Panc1 (cell line): ENCODE data around the gene NKD1. TPM values are rescaled to one million over a fixed set of nuclear protein-coding genes. Genes with fewer than 3 reads are reported as not detected.

Source experiments
- ATAC-seq: fragments of 200-7000 bp; cut with Tn5 transposase; 2 replicates; pipeline ENCODE4 v1.9.1; 2020; ENCODE audit warnings: mild to moderate bottlenecking, moderate library complexity
- BruUV-seq: library from RNA; stranded (reverse); fragments of 400-500 nt; replicated peaks from 2 replicates; lab custom pipeline; 2021; lab: Mats Ljungman, UMichigan
- CTCF ChIA-PET: fragments of 300-600 bp; sonication (Branson Sonifier 250); formaldehyde crosslinking; loops from one replicate; lab custom pipeline; 2022; ENCODE audit warnings: antibody characterized with exemption; lab: Charles Lee
- POLR2A ChIA-PET: fragments of 300-600 bp; sonication (Branson Sonifier 250); formaldehyde crosslinking; loops from one replicate; lab custom pipeline; 2022; ENCODE audit warnings: antibody characterized with exemption; lab: Charles Lee
- DNase-seq: peaks from one replicate; pipeline ENCODE4 v3.0.0-alpha.2; 2010; ENCODE audit warnings: low read depth, low spot score
- H3K27ac ChIP-seq: 2 replicates; pipeline ENCODE4 v1.5.1; 2011; ENCODE audit warnings: mild to moderate bottlenecking, low read length, inconsistent platforms
- H3K27me3 ChIP-seq: fragments of 200-500 bp; sonication (Bioruptor generic); 2 replicates; pipeline ENCODE4 v1.6.0; 2014; ENCODE audit warnings: low read length, inconsistent platforms; ENCODE audit not compliant: control insufficient read depth, insufficient read depth
- H3K36me3 ChIP-seq: fragments of 200-500 bp; sonication (Bioruptor generic); 2 replicates; pipeline ENCODE4 v1.5.1; 2014; ENCODE audit warnings: inconsistent platforms, mild to moderate bottlenecking, low read length, moderate library complexity; ENCODE audit not compliant: control insufficient read depth, insufficient read depth
- H3K4me1 ChIP-seq: 2 replicates; pipeline ENCODE4 v1.5.1; 2011; ENCODE audit warnings: inconsistent platforms, mild to moderate bottlenecking, low read length, moderate library complexity; ENCODE audit not compliant: control insufficient read depth, insufficient read depth
- H3K4me3 ChIP-seq, 2 experiments: 2 replicates each; pipeline ENCODE4 v1.5.1; 2011 to 2012; ENCODE audit warnings: low read depth in 2 of 2, low read length in 2 of 2, mild to moderate bottlenecking in 2 of 2, inconsistent platforms in 1 of 2, moderate library complexity in 1 of 2
- H3K9me3 ChIP-seq: fragments of 200-500 bp; sonication (Bioruptor generic); 2 replicates; pipeline ENCODE4 v1.5.1; 2014; ENCODE audit warnings: low read depth, mild to moderate bottlenecking, inconsistent platforms, low read length, moderate library complexity; ENCODE audit not compliant: control insufficient read depth, insufficient read depth
- POLR2AphosphoS5 ChIP-seq: IDR thresholded peaks from 2 replicates; pipeline ENCODE4 v1.6.1; 2012; ENCODE audit warnings: mild to moderate bottlenecking, low read depth, low read length, moderate library complexity
- REST ChIP-seq, 2 experiments: IDR thresholded peaks; 2 replicates each; pipeline ENCODE4 v1.6.1; 2011 to 2012; ENCODE audit warnings: low read depth in 2 of 2, control low read depth in 1 of 2, low read length in 1 of 2, mild to moderate bottlenecking in 1 of 2, moderate library complexity in 1 of 2; ENCODE audit not compliant: insufficient read depth in 1 of 2
- SIN3A ChIP-seq: IDR thresholded peaks from 2 replicates; pipeline ENCODE4 v1.6.1; 2012; ENCODE audit warnings: low read depth, mild to moderate bottlenecking, low read length, moderate library complexity, borderline replicate concordance; ENCODE audit not compliant: insufficient read depth
- TCF7L2 ChIP-seq: IDR thresholded peaks from 2 replicates; pipeline ENCODE4 v1.6.1; 2011; ENCODE audit warnings: mild to moderate bottlenecking, low read depth, low read length, inconsistent platforms
- in situ Hi-C: cut with HindIII; loops from 2 replicates; pipeline ENCODE4 v1.10.0; 2016; ENCODE audit warnings: low sequenced_read_pairs, low pct_unique_long_range_greater_than_20kb
- intact Hi-C: fragments of 100-400 bp; cut with micrococcal nuclease; formaldehyde crosslinking; loops from one replicate; pipeline ENCODE4 v1.10.0; 2022; ENCODE audit not compliant: unreplicated experiment
- total RNA-seq: library from RNA; stranded (reverse); gene quantifications from one replicate; pipeline ENCODE4 v1.2.1, GENCODE V29; 2021; ENCODE audit not compliant: unreplicated experiment
- TF ChIP-seq, protein P1 (sequence below): fragments of 450-650 bp; IDR thresholded peaks from 2 replicates; pipeline ENCODE4 v1.5.1; 2017; ENCODE audit warnings: mild to moderate bottlenecking

NKD1 gene
- total RNA-seq, 1 experiment from 2014 or later, result 0.18 TPM

DNA sequence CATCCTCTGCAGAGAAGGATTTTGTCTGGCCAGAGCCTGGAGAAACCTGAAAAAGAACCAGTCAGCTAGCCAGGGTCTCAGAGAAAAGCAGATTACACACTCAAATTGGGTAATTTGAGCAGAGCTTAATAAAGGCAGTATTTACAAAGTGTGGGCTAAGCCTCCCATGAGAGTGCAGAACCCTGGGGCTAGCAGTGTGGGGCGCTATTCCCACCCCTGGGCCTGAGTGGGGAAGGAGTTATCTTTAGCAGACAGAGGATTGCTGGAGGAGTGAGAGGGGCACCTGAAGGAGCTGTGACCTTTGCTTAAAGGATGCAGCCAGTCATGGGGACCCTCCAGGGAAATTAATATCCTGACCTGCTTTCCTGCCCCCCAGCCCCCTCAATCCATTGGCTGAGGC, 86.8 kb downstream of the NKD1 start:
- Histone ChIP-seq H3K9me3 (no peaks in the 10 kb centered on the region), H3K36me3 (no peaks in the 10 kb centered on the region), H3K27me3 (no peaks in the 10 kb centered on the region), H3K4me1 (no peaks in the 10 kb centered on the region), H3K27ac (no peak overlapping the region), H3K4me3 (no peak overlapping the region)
- BruUV-seq, result no TSS peak
- ATAC-seq (no peak), DNase-seq (no peak)
- POLR2A ChIA-PET, result no interaction called here
- intact Hi-C loops, result no loop called here
- in situ Hi-C loops, result no loop called here
- CTCF ChIA-PET, result no interaction called here
- no peak for TF ChIP-seq REST (IDR thresholded peaks at IDR 0.05; ENCODE audit: insufficient read depth in 1 of 2, low read depth in 2 of 2, low read length in 1 of 2)
- TF ChIP-seq SIN3A, result no peak
- TF ChIP-seq POLR2AphosphoS5, result no peak
- TF ChIP-seq, protein P1, sequence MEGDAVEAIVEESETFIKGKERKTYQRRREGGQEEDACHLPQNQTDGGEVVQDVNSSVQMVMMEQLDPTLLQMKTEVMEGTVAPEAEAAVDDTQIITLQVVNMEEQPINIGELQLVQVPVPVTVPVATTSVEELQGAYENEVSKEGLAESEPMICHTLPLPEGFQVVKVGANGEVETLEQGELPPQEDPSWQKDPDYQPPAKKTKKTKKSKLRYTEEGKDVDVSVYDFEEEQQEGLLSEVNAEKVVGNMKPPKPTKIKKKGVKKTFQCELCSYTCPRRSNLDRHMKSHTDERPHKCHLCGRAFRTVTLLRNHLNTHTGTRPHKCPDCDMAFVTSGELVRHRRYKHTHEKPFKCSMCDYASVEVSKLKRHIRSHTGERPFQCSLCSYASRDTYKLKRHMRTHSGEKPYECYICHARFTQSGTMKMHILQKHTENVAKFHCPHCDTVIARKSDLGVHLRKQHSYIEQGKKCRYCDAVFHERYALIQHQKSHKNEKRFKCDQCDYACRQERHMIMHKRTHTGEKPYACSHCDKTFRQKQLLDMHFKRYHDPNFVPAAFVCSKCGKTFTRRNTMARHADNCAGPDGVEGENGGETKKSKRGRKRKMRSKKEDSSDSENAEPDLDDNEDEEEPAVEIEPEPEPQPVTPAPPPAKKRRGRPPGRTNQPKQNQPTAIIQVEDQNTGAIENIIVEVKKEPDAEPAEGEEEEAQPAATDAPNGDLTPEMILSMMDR, result no peak
- no peak for TF ChIP-seq TCF7L2

DNA sequence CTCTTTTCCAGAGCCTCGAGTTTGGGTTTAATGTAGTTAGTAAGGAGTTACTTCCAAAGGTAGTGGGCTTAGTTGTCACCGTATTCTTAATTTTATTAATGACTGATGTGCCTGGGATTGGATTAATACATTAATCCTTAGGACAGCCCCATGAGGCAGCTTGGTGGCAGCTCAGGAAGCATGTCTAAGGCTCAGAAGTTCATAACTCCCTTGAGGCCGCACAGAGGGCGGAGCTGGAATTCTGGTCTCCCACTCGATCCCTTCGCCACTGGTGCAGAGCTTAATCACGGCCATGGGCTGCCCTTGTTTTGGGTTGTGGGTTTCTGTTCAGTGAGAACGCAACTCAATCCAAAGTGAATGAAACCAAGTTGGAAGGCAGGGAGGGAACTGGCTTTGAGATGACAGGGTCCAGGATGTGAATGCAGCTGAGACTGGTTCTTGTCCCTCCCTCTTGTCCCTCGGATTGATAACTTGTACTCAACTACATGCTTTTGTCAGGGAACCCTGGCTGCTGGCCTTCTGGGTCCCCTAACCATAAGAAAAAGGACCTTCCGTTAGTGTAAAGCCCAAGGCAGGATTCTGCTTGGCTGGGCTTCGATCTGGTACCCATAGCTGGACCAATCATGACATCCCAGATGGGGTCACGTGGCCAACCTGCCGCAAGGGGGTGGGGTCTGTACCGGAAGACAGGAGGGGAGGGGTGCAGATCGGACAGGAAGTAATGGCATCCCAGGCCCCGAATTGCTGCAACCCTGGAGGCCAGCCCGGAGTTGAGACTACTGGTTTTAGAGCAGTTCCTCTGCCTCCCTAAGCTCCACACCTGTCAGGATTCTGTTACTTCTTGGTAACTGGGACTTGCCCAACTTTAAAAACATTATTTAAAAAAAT, 87.6 kb downstream of the NKD1 start:
- Histone ChIP-seq H3K27me3 (no peaks in the 10 kb centered on the region), H3K4me3 (no peak overlapping the region), H3K27ac (no peak overlapping the region), H3K4me1 (no peaks in the 10 kb centered on the region), H3K36me3 (no peaks in the 10 kb centered on the region), H3K9me3 (no peaks in the 10 kb centered on the region)
- DNase-seq, result no peak
- TF ChIP-seq REST (IDR thresholded peaks at IDR 0.05; ENCODE audit: insufficient read depth in 1 of 2, low read depth in 2 of 2, low read length in 1 of 2) (no peak), POLR2AphosphoS5 (no peak), TCF7L2 (no peak), SIN3A (no peak)
- TF ChIP-seq, protein P1, result no peak
- in situ Hi-C loops, result no loop called here
- ChIA-PET CTCF (no interaction called here), POLR2A (no interaction called here)
- ATAC-seq, result no peak
- intact Hi-C loops, result no loop called here
- no TSS peak for BruUV-seq
